ENCODE measurements around the gene TBC1D8.

DNA sequence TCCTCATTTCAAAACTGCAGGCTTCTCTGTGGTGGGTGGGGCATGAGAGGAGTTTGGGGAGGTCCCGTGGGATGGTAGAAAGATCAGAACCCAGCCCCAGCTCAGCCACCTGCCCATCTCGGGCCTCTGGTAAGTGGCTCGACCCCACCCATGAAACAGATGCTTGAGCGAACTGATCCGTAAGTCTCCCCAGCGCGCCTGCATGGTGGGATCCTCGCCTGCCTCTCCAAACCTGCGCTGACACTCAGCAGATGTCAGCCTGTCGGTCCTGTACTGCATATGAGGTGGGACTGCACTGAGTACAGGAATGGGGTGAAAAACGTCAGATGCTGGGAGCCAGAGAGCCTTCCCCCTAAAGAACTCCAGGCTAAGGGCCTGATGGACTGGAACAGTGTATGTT is 165.0 kb downstream of the TBC1D8 start:
- TF ChIP-seq, protein P1, sequence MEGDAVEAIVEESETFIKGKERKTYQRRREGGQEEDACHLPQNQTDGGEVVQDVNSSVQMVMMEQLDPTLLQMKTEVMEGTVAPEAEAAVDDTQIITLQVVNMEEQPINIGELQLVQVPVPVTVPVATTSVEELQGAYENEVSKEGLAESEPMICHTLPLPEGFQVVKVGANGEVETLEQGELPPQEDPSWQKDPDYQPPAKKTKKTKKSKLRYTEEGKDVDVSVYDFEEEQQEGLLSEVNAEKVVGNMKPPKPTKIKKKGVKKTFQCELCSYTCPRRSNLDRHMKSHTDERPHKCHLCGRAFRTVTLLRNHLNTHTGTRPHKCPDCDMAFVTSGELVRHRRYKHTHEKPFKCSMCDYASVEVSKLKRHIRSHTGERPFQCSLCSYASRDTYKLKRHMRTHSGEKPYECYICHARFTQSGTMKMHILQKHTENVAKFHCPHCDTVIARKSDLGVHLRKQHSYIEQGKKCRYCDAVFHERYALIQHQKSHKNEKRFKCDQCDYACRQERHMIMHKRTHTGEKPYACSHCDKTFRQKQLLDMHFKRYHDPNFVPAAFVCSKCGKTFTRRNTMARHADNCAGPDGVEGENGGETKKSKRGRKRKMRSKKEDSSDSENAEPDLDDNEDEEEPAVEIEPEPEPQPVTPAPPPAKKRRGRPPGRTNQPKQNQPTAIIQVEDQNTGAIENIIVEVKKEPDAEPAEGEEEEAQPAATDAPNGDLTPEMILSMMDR (IDR thresholded peaks at IDR 0.05) = no peak
- TF ChIP-seq ZFX (IDR thresholded peaks at IDR 0.05; ENCODE audit: borderline replicate concordance) = no peak
